CD4-positive, CD25-positive, alpha-beta regulatory T cell (primary cell): ENCODE results near the gene RAB26. TPM values are rescaled to one million over a fixed set of nuclear protein-coding genes. Genes with fewer than 3 reads are reported as not detected.
"Not testable (repeated sequence)": the region's sequence is repeated elsewhere in the genome, so short reads cannot be mapped to it uniquely, and the experiment has no call there.

Experiments
- ATAC-seq, 2 donors: fragments of 150-1000 bp; cut with Tn5 transposase; one replicate each; pipeline ENCODE4 v1.10.0; 2021; ENCODE audit warnings: low read depth in 2 of 2, moderate number of reproducible peaks in 2 of 2, moderate library complexity in 1 of 2
- DNase-seq, 3 donors: peaks; one replicate each; pipeline versions ENCODE4 v3.0.0 to v3.0.0-alpha.2; 2012 to 2022; ENCODE audit warnings: mixed read lengths in 1 of 3
- H3K27ac ChIP-seq: one replicate; pipeline ENCODE4 v1.7.0; 2013; ENCODE audit warnings: mild to moderate bottlenecking, low read length; ENCODE audit not compliant: insufficient read depth, poor library complexity, severe bottlenecking
- H3K27me3 ChIP-seq: one replicate; pipeline ENCODE4 v1.7.0; 2013; ENCODE audit warnings: low read length; ENCODE audit not compliant: control insufficient read depth, insufficient read depth
- H3K36me3 ChIP-seq: one replicate; pipeline ENCODE4 v1.7.0; 2013; ENCODE audit warnings: mild to moderate bottlenecking, low read length, moderate library complexity; ENCODE audit not compliant: control insufficient read depth, insufficient read depth
- H3K4me1 ChIP-seq: 2 replicates; pipeline ENCODE4 v1.7.0; 2013; ENCODE audit warnings: mild to moderate bottlenecking, low read length; ENCODE audit not compliant: insufficient read depth, control insufficient read depth, poor library complexity, severe bottlenecking
- H3K4me3 ChIP-seq: one replicate; pipeline ENCODE4 v1.7.0; 2013; ENCODE audit warnings: low read depth, mild to moderate bottlenecking, low read length, moderate library complexity
- H3K9me3 ChIP-seq, 2 experiments: 1 replicate in 1 of 2; 2 replicates in 1 of 2; pipeline ENCODE4 v1.7.0; 2013; ENCODE audit warnings: low read length in 2 of 2, mild to moderate bottlenecking in 1 of 2, moderate library complexity in 1 of 2; ENCODE audit not compliant: control insufficient read depth in 2 of 2
- H3K27ac Mint-ChIP-seq, 3 donors: one replicate each; pipeline ENCODE4 v1.8.0; 2020 to 2022; ENCODE audit warnings: mild to moderate bottlenecking in 3 of 3, mixed read lengths in 3 of 3, moderate library complexity in 2 of 3
- H3K27me3 Mint-ChIP-seq: one replicate; pipeline ENCODE4 v1.8.0; 2022; ENCODE audit warnings: mild to moderate bottlenecking, mixed read lengths
- H3K36me3 Mint-ChIP-seq: one replicate; pipeline ENCODE4 v1.8.0; 2020; ENCODE audit warnings: mixed read lengths
- H3K4me1 Mint-ChIP-seq, 4 donors: one replicate each; pipeline ENCODE4 v1.8.0; 2020 to 2022; ENCODE audit warnings: mixed read lengths in 4 of 4, mild to moderate bottlenecking in 1 of 4
- H3K4me3 Mint-ChIP-seq, 4 donors: one replicate each; pipeline ENCODE4 v1.8.0; 2020 to 2022; ENCODE audit warnings: mild to moderate bottlenecking in 4 of 4, mixed read lengths in 4 of 4, moderate library complexity in 3 of 4
- H3K9me3 Mint-ChIP-seq, 7 donors: one replicate each; pipeline ENCODE4 v1.8.0; 2020 to 2022; ENCODE audit warnings: mixed read lengths in 7 of 7, mild to moderate bottlenecking in 3 of 7, moderate library complexity in 2 of 7
- polyA plus RNA-seq, 4 donors: library from polyadenylated mRNA; unstranded; fragments of 300-500 nt; fragmentation: Illumina TruSeq; gene quantifications; one replicate each; pipeline ENCODE4 v1.2.3, GENCODE V29; 2021
- total RNA-seq: library from RNA; stranded (reverse); gene quantifications from one replicate; pipeline ENCODE4 v1.2.3, GENCODE V29; 2022

RAB26 gene
- total and polyA plus RNA-seq, 5 donors from 2014 or later: 0.38 to 1.2 (median 0.93) TPM; not detected in 1

GRCh38 chr16:2203119-2203688 is 54.8 kb downstream of the RAB26 start:
- not testable (repeated sequence) for H3K27ac ChIP-seq, H3K4me3 ChIP-seq, H3K36me3 Mint-ChIP-seq, DNase-seq, H3K36me3 ChIP-seq, H3K9me3 Mint-ChIP-seq, H3K27ac Mint-ChIP-seq, H3K9me3 ChIP-seq, H3K27me3 ChIP-seq, ATAC-seq
- H3K4me1 ChIP-seq: peaks cover 18% of the 10 kb centered on the region
- Mint-ChIP-seq H3K4me1 (peaks cover 0 to 20% (median 3%) of the 10 kb centered on the region in 4 donors), H3K4me3 (peak overlapping the region; percentile 74 to 89 (median 80)), H3K27me3 (peaks cover 25% of the 10 kb centered on the region)

Other genes with a start within 250 kb of the RAB26 start
- gene HS3ST6, start 230.2 kb upstream of the RAB26 start, total RNA-seq: not detected
- gene HS3ST6, start 230.2 kb upstream of the RAB26 start, polyA plus RNA-seq: not detected
- 8.3 TPM for gene MSRB1, start 205.4 kb upstream of the RAB26 start, total RNA-seq
- 10 to 100 TPM; 25.0 to 50.9 (median 32.8) TPM for gene MSRB1, start 205.4 kb upstream of the RAB26 start, polyA plus RNA-seq
- not detected for gene RPL3L, start 193.9 kb upstream of the RAB26 start, total RNA-seq
- gene RPL3L, start 193.9 kb upstream of the RAB26 start, polyA plus RNA-seq: not detected
- 65.1 TPM for gene NDUFB10, start 189.1 kb upstream of the RAB26 start, total RNA-seq
- 100 to 1,000 TPM; 192 to 288 (median 204) TPM for gene NDUFB10, start 189.1 kb upstream of the RAB26 start, polyA plus RNA-seq
- gene RPS2, start 183.8 kb upstream of the RAB26 start, total RNA-seq: 2,223 TPM
- 1,000 to 10,000 TPM; 4,615 to 6,441 (median 5,598) TPM for gene RPS2, start 183.8 kb upstream of the RAB26 start, polyA plus RNA-seq
- gene RNF151, start 181.8 kb upstream of the RAB26 start, total RNA-seq: not detected
- gene RNF151, start 181.8 kb upstream of the RAB26 start, polyA plus RNA-seq: not detected
- 25.3 TPM for gene TBL3, start 176.6 kb upstream of the RAB26 start, total RNA-seq
- 10 to 100 TPM; 48.0 to 60.0 (median 53.9) TPM for gene TBL3, start 176.6 kb upstream of the RAB26 start, polyA plus RNA-seq
- 0.47 TPM for gene NOXO1, start 167.2 kb upstream of the RAB26 start, total RNA-seq
- under 1 TPM in 2 of 4 donors, not detected in 2; 0.16 to 0.35 TPM for gene NOXO1, start 167.2 kb upstream of the RAB26 start, polyA plus RNA-seq
- gene GFER, start 164.4 kb upstream of the RAB26 start, total RNA-seq: 18.4 TPM
- 10 to 100 TPM; 30.5 to 45.5 (median 36.5) TPM for gene GFER, start 164.4 kb upstream of the RAB26 start, polyA plus RNA-seq
- 3.2 TPM for gene SYNGR3, start 158.7 kb upstream of the RAB26 start, total RNA-seq
- 1 to 10 TPM in 2 of 4 donors, under 1 TPM in 1, not detected in 1; 0.82 to 1.8 (median 1.1) TPM for gene SYNGR3, start 158.7 kb upstream of the RAB26 start, polyA plus RNA-seq
- 48.2 TPM for gene ZNF598, start 138.8 kb upstream of the RAB26 start, total RNA-seq
- 1 to 10 TPM; 1.8 to 3.1 (median 2.9) TPM for gene ZNF598, start 138.8 kb upstream of the RAB26 start, polyA plus RNA-seq
- gene NPW, start 128.8 kb upstream of the RAB26 start, total RNA-seq: not detected
- gene NPW, start 128.8 kb upstream of the RAB26 start, polyA plus RNA-seq: not detected
- gene NHERF2, start 121.7 kb upstream of the RAB26 start, total RNA-seq: 1.5 TPM
- under 1 TPM; 0.09 to 0.86 (median 0.21) TPM for gene NHERF2, start 121.7 kb upstream of the RAB26 start, polyA plus RNA-seq
- gene NTHL1, start 100.8 kb upstream of the RAB26 start, total RNA-seq: 15.0 TPM
- gene NTHL1, start 100.8 kb upstream of the RAB26 start, polyA plus RNA-seq: 10 to 100 TPM; 24.7 to 52.7 (median 38.4) TPM
- gene TSC2, start 100.6 kb upstream of the RAB26 start, total RNA-seq: 133 TPM
- gene TSC2, start 100.6 kb upstream of the RAB26 start, polyA plus RNA-seq: 10 to 100 TPM; 22.7 to 26.6 (median 26.4) TPM
- gene PKD1, start 12.7 kb upstream of the RAB26 start, total RNA-seq: 86.1 TPM
- gene PKD1, start 12.7 kb upstream of the RAB26 start, polyA plus RNA-seq: 1 to 10 TPM; 1.4 to 4.4 (median 2.6) TPM
- 33.4 TPM for gene TRAF7, start 7.2 kb downstream of the RAB26 start, total RNA-seq
- 1 to 10 TPM; 4.0 to 7.3 (median 4.8) TPM for gene TRAF7, start 7.2 kb downstream of the RAB26 start, polyA plus RNA-seq
- gene CASKIN1, start 48.0 kb downstream of the RAB26 start, total RNA-seq: not detected
- not detected for gene CASKIN1, start 48.0 kb downstream of the RAB26 start, polyA plus RNA-seq
- gene MLST8, start 56.8 kb downstream of the RAB26 start, total RNA-seq: 23.5 TPM
- 10 to 100 TPM; 20.9 to 31.1 (median 24.3) TPM for gene MLST8, start 56.8 kb downstream of the RAB26 start, polyA plus RNA-seq
- gene BRICD5, start 62.2 kb downstream of the RAB26 start, total RNA-seq: 10.9 TPM
- gene BRICD5, start 62.2 kb downstream of the RAB26 start, polyA plus RNA-seq: under 1 TPM in 2 of 4 donors, not detected in 2; 0.08 to 0.33 TPM
- 14.2 TPM for gene PGP, start 66.2 kb downstream of the RAB26 start, total RNA-seq
- 10 to 100 TPM in 2 of 4 donors, 1 to 10 TPM in 2; 6.1 to 13.4 (median 8.8) TPM for gene PGP, start 66.2 kb downstream of the RAB26 start, polyA plus RNA-seq
- gene E4F1, start 75.0 kb downstream of the RAB26 start, total RNA-seq: 38.7 TPM
- gene E4F1, start 75.0 kb downstream of the RAB26 start, polyA plus RNA-seq: 10 to 100 TPM; 11.6 to 15.7 (median 14.4) TPM
- 0.37 TPM for gene DNASE1L2, start 87.8 kb downstream of the RAB26 start, total RNA-seq
- gene DNASE1L2, start 87.8 kb downstream of the RAB26 start, polyA plus RNA-seq: not detected
- 23.4 TPM for gene ECI1, start 103.0 kb downstream of the RAB26 start, total RNA-seq
- gene ECI1, start 103.0 kb downstream of the RAB26 start, polyA plus RNA-seq: 10 to 100 TPM; 49.0 to 62.8 (median 56.2) TPM
- 189 TPM for gene RNPS1, start 119.5 kb downstream of the RAB26 start, total RNA-seq
- gene RNPS1, start 119.5 kb downstream of the RAB26 start, polyA plus RNA-seq: 100 to 1,000 TPM; 189 to 230 (median 218) TPM
- 5.1 TPM for gene ABCA3, start 192.1 kb downstream of the RAB26 start, total RNA-seq
- 1 to 10 TPM; 1.1 to 2.2 (median 2.0) TPM for gene ABCA3, start 192.1 kb downstream of the RAB26 start, polyA plus RNA-seq